Large intestine (tissue), 3 donors: ENCODE results near the gene CTNS. TPM values are rescaled to one million over a fixed set of nuclear protein-coding genes. Genes with fewer than 3 reads are reported as not detected.

ENCODE experiments used
- DNase-seq, 2 donors: peaks; one replicate each; pipeline versions ENCODE4 v3.0.0 to v3.0.0-alpha.2; 2013
- H3K27ac ChIP-seq: one replicate; pipeline ENCODE4 v1.5.1; 2013; ENCODE audit warnings: low read length
- H3K27me3 ChIP-seq: 2 replicates; pipeline ENCODE4 v1.6.1; 2013; ENCODE audit warnings: low read length; ENCODE audit not compliant: control insufficient read depth, insufficient read depth
- H3K36me3 ChIP-seq: 2 replicates; pipeline ENCODE4 v1.6.1; 2013; ENCODE audit warnings: low read length; ENCODE audit not compliant: control insufficient read depth, insufficient read depth
- H3K4me1 ChIP-seq: one replicate; pipeline ENCODE4 v1.6.1; 2013; ENCODE audit warnings: low read length; ENCODE audit not compliant: control insufficient read depth, insufficient read depth
- H3K4me3 ChIP-seq: one replicate; pipeline ENCODE4 v1.5.1; 2013; ENCODE audit warnings: low read length
- H3K9me3 ChIP-seq: one replicate; pipeline ENCODE4 v1.6.1; 2013; ENCODE audit warnings: mild to moderate bottlenecking, low read depth, low read length, moderate library complexity; ENCODE audit not compliant: control insufficient read depth
- WGBS: methylation state at CpG from one replicate; pipeline ENCODE4 v1.1.5; 2013; ENCODE audit warnings: low lambda C conversion rate; ENCODE audit not compliant: insufficient coverage; 5-methylcytosine and 5-hydroxymethylcytosine counted together
- polyA plus RNA-seq: library from polyadenylated mRNA; unstranded; fragments of 120-200 nt; gene quantifications from one replicate; pipeline ENCODE4 v1.2.1, GENCODE V29; 2013

CTNS gene
- polyA plus RNA-seq, 1 donor, result 21.7 TPM

DNA sequence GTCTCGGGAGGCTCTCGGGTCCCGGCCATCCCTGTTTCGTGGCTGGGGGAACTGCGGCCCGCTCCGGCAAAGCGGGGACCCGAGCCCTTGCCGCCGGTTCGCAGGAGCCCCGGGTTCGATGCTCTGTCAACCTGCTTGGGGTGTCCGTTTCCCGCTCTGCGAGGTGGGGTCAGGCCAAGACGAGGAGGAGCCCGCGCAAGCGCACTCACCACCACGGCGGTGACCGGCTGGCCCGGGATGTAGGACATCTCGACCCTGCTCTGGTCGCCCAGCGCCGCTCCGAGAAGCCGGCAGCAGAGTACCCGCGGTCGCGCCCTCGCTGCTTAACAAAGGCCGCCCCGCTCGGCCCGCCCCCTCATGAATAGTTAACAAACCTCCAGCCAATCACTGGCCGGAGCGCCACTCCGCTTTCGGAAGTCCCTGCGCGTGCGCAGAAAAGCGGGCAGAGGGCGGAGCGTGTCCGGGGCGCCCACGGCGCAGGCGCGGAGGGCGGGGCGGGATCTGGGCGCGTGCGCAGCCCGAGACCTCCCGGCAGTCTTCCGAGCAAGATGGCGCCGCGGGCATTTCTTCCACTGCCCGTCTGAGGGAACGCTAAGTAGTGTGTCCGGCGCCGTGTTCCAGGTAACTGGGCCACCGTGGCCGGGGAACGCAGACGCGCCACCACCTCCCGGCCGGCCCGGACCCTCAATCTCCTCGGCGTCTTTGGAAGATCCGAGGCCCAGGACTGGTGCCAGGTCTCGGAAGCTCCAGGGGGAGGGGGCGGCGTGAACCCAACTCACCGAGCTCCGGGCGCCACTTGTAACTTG lies 31.9 kb downstream of the CTNS start, which contains the start of the genes EMC6 and TAX1BP3:
EMC6 (plus strand) TSS at position 534 of the 806 bp plus-strand sequence. CDS start 335 bp downstream, outside the sequence.
TAX1BP3 (minus strand) TSS at position 300 of the 806 bp plus-strand sequence; CDS start at position 248, 52 bp downstream.
- peak within 1 kb of the TSS; percentile 99 for H3K27ac ChIP-seq
- peaks cover 4% of the 10 kb centered on the region for H3K9me3 ChIP-seq
- WGBS, result no CpG with 5 or more reads among the region's 89 CpGs
- H3K4me3 ChIP-seq, result peak within 1 kb of the TSS; percentile 98
- peaks cover 10% of the 10 kb centered on the region for H3K4me1 ChIP-seq
- DNase-seq, result peak; percentile 98 to 99
- H3K27me3 ChIP-seq, result no peaks in the 10 kb centered on the region
- peaks cover 28% of the 10 kb centered on the region for H3K36me3 ChIP-seq

DNA sequence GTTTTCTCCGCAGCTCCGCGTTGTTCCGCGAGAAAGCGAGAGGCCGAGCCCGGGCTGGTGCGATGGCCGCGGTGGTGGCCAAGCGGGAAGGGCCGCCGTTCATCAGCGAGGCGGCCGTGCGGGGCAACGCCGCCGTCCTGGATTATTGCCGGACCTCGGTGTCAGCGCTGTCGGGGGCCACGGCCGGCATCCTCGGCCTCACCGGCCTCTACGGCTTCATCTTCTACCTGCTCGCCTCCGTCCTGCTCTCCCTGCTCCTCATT lies 32.5 kb downstream of the CTNS start:
- Histone ChIP-seq H3K4me3 (peak overlapping the region; percentile 98), H3K36me3 (peaks cover 23% of the 10 kb centered on the region), H3K27me3 (no peaks in the 10 kb centered on the region), H3K27ac (peak overlapping the region; percentile 71), H3K9me3 (peaks cover 4% of the 10 kb centered on the region), H3K4me1 (peaks cover 10% of the 10 kb centered on the region)
- no peak for DNase-seq
- no CpG with 5 or more reads among the region's 32 CpGs for WGBS

DNA sequence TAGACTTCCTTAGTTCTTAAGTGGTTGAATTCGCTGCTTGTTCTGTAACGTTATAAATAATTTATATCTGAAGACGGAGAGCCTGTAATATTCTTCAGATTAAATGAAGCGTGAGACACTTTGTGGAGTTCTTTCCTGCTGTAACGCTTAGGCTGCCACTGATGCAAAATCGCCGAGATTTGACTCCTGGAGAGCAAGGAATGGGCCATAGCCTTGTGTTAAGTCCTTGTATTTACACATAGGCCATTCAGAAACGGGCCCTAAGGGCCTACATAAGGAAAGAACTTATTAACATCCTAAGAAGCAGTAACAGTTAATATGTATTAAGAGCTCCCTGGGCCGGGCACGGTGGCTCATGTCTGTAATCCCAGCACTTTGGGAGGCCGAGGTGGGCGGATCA lies 33.0 kb downstream of the CTNS start:
- no peaks in the 10 kb centered on the region for H3K27me3 ChIP-seq
- H3K27ac ChIP-seq, result no peak overlapping the region
- peak overlapping the region; percentile 98 for H3K4me3 ChIP-seq
- peaks cover 17% of the 10 kb centered on the region for H3K36me3 ChIP-seq
- peaks cover 10% of the 10 kb centered on the region for H3K4me1 ChIP-seq
- H3K9me3 ChIP-seq, result peaks cover 4% of the 10 kb centered on the region
- no peak for DNase-seq
- no CpG with 5 or more reads among the region's 12 CpGs for whole genome bisulfite sequencing

DNA sequence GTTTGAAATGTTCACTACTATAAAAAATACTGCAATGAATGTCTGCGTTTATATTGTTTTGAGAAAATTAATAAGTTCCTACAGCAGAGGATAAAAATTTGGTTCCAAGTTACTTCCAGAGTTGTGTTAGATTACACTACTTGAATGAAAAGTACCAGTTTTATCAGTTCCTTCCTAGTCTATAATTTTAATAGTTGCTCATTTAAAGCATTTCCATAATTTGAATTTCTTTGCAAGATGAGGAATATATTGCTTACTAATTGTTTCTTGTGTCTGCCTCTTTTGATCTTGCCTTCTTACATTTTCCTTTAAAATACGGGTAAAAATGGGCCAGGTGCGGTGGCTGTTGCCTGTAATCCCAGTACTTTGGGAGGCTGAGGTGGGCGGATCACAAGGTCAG lies 36.0 kb downstream of the CTNS start:
- Histone ChIP-seq H3K36me3 (peaks cover 2% of the 10 kb centered on the region), H3K9me3 (peaks cover 4% of the 10 kb centered on the region), H3K27ac (no peak overlapping the region), H3K4me3 (no peak overlapping the region), H3K4me1 (no peaks in the 10 kb centered on the region), H3K27me3 (no peaks in the 10 kb centered on the region)
- DNase-seq, result no peak
- WGBS, result 100% methylated on average over 1 of the region's 4 CpGs

DNA sequence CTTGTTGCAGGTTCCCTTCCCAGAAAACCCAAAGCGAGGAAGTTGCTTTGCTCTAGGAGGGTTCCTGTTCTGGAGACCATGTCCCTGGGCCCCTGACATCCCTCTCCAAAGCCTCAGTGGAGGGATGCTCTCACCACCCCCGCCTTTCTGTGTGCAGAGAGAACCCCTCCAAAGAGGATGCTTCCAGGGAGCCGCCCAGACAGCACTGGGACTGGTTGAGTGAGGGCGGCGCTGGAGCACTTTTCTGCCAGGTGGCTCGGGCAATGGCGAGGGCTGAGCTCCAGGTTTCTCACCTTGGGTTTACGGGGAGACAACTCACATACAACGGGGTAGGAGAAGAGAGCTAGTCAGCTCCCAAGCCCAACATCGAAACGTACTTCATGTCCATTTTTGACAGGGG lies 39.3 kb downstream of the CTNS start:
- no CpG with 5 or more reads among the region's 11 CpGs for WGBS
- H3K27me3 ChIP-seq, result no peaks in the 10 kb centered on the region
- no peaks in the 10 kb centered on the region for H3K9me3 ChIP-seq

DNA sequence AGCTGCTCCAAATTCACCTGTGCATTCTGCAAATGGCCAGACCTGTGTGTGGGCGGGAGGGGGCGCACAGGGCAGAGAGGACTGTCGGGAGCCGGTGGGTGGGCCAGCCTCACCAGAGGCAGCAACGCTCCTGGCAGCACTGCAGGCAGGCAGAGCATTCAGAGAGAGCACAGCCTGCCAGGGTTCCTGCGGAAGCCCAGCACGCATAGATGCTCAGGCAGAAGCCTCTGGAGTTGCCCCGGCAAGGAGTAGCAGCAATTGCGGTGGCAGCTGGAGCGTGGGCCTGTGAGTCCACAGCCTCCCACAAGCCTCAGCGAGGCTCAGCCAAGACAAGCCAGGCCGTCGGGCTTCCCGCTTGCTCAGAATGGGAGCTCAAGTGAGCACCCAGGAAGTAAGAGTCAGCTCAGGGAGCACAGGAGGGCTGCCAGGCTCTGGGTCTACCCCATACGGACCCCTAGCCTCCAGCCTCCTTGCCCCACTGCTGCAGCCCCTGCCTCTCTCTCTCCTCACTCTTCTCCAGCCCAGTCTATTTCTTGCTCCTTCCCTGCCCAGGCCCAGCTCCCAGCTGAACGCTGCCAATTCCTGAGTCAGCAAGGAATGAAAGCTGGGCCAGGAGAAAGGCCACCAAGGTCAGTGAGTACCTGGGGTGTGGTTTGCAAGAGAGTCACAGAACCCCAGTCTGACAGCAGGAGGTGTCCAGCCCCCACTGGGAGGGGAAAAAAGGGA lies 41.7 kb downstream of the CTNS start:
- no peaks in the 10 kb centered on the region for H3K4me1 ChIP-seq
- DNase-seq, result no peak
- H3K27me3 ChIP-seq, result peaks cover 3% of the 10 kb centered on the region
- no peaks in the 10 kb centered on the region for H3K9me3 ChIP-seq
- H3K4me3 ChIP-seq, result no peak overlapping the region
- no peak overlapping the region for H3K27ac ChIP-seq
- no CpG with 5 or more reads among the region's 16 CpGs for WGBS
- no peaks in the 10 kb centered on the region for H3K36me3 ChIP-seq

More for the DNA sequence above, 39.3 kb downstream of the CTNS start:
- no peaks in the 10 kb centered on the region for H3K4me1 ChIP-seq
- no peak overlapping the region for H3K4me3 ChIP-seq
- no peak overlapping the region for H3K27ac ChIP-seq
- no peak for DNase-seq
- peaks cover 2% of the 10 kb centered on the region for H3K36me3 ChIP-seq

DNA sequence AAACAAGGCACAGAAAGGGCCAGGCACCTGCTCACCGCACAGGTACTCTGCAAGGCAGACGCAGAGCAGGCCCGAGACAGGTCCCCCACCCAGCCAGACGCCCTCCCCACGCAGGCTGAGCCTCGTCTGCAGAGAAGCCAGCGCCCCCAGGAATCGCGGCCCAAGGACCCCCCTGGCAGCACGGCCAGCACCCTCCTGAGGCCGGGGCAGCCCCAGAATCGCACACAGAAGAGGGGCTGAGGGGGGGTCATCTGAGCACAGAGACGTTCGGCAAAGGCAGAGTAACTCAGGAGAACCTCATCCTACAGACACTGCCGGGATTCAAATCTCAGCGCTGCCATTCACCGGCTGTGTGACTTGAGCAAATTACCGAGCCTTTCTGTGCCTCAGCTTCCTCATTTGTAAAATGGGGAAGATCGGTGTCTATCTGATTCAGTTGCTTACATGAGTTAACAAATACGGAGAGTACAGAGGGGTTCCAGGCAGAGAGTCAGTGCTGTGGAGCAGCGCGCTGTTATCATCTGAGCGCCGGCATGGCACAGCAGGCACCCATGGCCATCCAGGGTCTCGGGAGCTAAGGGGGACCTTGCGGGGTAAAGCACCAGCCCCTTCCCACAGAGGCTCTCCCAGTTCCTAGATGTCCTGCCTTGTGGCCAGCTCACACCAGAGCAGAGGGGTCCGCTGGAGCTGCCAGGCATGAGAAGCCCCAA lies 42.4 kb downstream of the CTNS start:
- no peak for DNase-seq
- no peaks in the 10 kb centered on the region for H3K9me3 ChIP-seq
- no peaks in the 10 kb centered on the region for H3K36me3 ChIP-seq
- no peak overlapping the region for H3K4me3 ChIP-seq
- peaks cover 6% of the 10 kb centered on the region for H3K27me3 ChIP-seq
- WGBS, result no CpG with 5 or more reads among the region's 27 CpGs
- H3K4me1 ChIP-seq, result no peaks in the 10 kb centered on the region
- H3K27ac ChIP-seq, result no peak overlapping the region

DNA sequence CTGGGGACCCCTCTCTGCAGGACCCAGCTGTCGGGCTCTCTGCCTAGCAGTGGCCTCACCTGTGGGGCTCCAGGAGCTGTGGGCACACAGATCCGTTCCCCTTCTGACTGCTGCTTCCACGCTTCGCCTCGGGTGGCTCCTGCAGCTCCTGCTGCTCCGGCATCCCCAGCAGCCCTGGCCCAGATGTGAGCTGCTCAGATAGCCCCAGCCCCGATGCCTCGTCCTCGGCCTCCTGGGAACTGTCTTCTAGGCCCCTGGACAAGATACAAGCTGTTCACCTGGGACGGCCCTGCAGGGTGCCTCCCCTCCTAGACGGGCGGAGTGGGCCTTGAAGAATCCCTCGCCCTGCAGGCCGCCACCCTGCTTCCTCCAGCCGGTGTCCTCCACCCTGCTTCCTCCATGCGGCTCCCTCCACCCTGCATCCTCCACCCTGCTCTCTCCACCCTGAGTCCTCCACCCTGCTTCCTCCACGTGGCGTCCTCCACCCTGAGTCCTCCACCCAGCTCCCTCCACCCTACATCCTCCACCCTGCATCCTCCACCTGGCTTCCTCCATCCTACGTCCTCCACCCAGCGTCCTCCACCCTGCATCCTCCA lies 43.1 kb downstream of the CTNS start:
- no peaks in the 10 kb centered on the region for H3K4me1 ChIP-seq
- no peak overlapping the region for H3K4me3 ChIP-seq
- H3K36me3 ChIP-seq, result no peaks in the 10 kb centered on the region
- no peak for DNase-seq
- H3K27me3 ChIP-seq, result peaks cover 12% of the 10 kb centered on the region
- H3K27ac ChIP-seq, result no peak overlapping the region
- WGBS, result no CpG with 5 or more reads among the region's 20 CpGs
- no peaks in the 10 kb centered on the region for H3K9me3 ChIP-seq

DNA sequence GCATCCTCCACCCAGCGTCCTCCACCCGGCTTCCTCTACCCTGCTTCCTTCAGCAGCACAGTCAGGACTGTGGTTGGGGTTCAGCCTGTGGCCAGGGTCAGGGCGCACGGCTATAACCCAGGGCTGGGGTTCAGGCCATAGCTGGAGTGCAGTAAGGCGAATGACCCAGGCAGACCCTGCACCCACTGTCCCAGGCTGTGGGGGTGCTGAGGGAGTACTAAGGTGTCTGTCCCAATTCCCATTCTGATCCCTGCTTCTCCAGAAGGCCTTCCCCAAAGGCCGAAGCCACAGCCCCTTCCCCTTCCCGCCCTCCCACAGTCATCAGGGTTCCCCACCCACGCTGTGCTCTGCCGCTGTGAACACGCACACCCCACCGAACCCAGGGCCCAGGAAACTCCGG lies 44.5 kb downstream of the CTNS start:
- H3K36me3 ChIP-seq, result no peaks in the 10 kb centered on the region
- no CpG with 5 or more reads among the region's 12 CpGs for WGBS
- no peaks in the 10 kb centered on the region for H3K9me3 ChIP-seq

DNA sequence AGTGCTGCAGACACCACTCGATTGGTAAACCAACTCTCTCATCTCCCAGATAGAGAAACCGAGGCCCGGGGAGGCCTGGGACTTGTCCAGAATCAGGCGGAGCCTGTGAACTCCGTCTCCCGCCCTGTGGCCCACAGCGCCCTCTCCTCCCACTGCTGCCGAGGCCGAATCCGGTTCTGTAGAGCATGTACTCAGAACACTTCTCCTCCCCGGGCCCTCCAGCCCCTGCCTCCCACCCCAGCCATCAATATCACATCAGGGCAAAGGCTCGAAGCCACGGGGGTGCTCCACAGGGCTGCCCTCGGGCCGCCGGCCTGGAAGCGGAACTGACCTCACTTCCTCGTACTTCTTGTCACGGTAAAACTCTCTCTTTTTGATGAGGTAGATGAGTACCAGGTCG lies 45.0 kb downstream of the CTNS start:
- Histone ChIP-seq H3K36me3 (no peaks in the 10 kb centered on the region), H3K27me3 (peaks cover 19% of the 10 kb centered on the region)
- DNase-seq, result no peak

More for the DNA sequence above, 44.5 kb downstream of the CTNS start:
- Histone ChIP-seq H3K27me3 (peaks cover 19% of the 10 kb centered on the region), H3K4me1 (no peaks in the 10 kb centered on the region), H3K27ac (no peak overlapping the region), H3K4me3 (no peak overlapping the region)
- DNase-seq, result no peak

More for the DNA sequence above, 45.0 kb downstream of the CTNS start:
- H3K27ac ChIP-seq, result no peak overlapping the region
- H3K4me3 ChIP-seq, result no peak overlapping the region
- no CpG with 5 or more reads among the region's 20 CpGs for WGBS
- H3K4me1 ChIP-seq, result no peaks in the 10 kb centered on the region
- H3K9me3 ChIP-seq, result no peaks in the 10 kb centered on the region
